Esophagus muscularis mucosa (tissue), 4 donors: ENCODE measurements around the gene PALMD. TPM values are rescaled to one million over a fixed set of nuclear protein-coding genes. Genes with fewer than 3 reads are reported as not detected.

Experiments used
- DNase-seq: peaks from one replicate; pipeline ENCODE4 v3.0.0-alpha.2; 2017; ENCODE audit errors: extremely low spot score
- H3K27ac ChIP-seq, 4 donors: fragments of 200-600 bp; sonication (generic); replicated peaks in 1 of 4; 1 replicate in 3 of 4; 2 replicates in 1 of 4; pipeline ENCODE4 v1.5.1; 2016 to 2019; ENCODE audit warnings: mild to moderate bottlenecking in 1 of 4
- H3K27me3 ChIP-seq, 4 donors: fragments of 200-600 bp; sonication (generic); one replicate each; pipeline versions ENCODE4 v1.5.1 to v1.6.0; 2016 to 2019
- H3K36me3 ChIP-seq, 4 donors: fragments of 200-600 bp; sonication (generic); one replicate each; pipeline ENCODE4 v1.5.1; 2016 to 2019
- H3K4me1 ChIP-seq, 4 donors: fragments of 200-600 bp; sonication (generic); one replicate each; pipeline ENCODE4 v1.5.1; 2016 to 2019
- H3K4me3 ChIP-seq, 4 donors: fragments of 200-600 bp; sonication (generic); 1 replicate in 2 of 4; 2 replicates in 2 of 4; pipeline ENCODE4 v1.5.1; 2016 to 2019; ENCODE audit warnings: mild to moderate bottlenecking in 4 of 4, moderate library complexity in 1 of 4
- H3K9me3 ChIP-seq, 4 donors: fragments of 200-600 bp; sonication (generic); 1 replicate in 3 of 4; 2 replicates in 1 of 4; pipeline ENCODE4 v1.5.1; 2016 to 2019
- EP300 ChIP-seq: sonication (generic); formaldehyde crosslinking; IDR thresholded peaks from one replicate; pipeline ENCODE4 v1.6.1; 2017; ENCODE audit warnings: antibody characterized with exemption
- POLR2A ChIP-seq: fragments of 450-650 bp; IDR thresholded peaks from one replicate; pipeline ENCODE4 v1.6.1; 2017; ENCODE audit warnings: antibody characterized with exemption, moderate library complexity, mild to moderate bottlenecking, low read depth
- POLR2AphosphoS5 ChIP-seq, 2 donors: sonication (generic); formaldehyde crosslinking; IDR thresholded peaks; one replicate each; pipeline ENCODE4 v1.6.1; 2017; ENCODE audit warnings: antibody characterized with exemption in 2 of 2
- WGBS: methylation state at CpG from one replicate; pipeline ENCODE4 v1.1.5; 2018; 5-methylcytosine and 5-hydroxymethylcytosine counted together
- intact Hi-C: fragments of 100-400 bp; cut with DNase I; formaldehyde crosslinking; loops from one replicate; pipeline ENCODE4 v1.15.1; 2023
- total RNA-seq, 4 donors: library from RNA; depleted of rRNA; stranded (reverse); fragments of >200 nt; gene quantifications; one replicate each; pipeline versions ENCODE4 v1.1.0 to v1.2.1, GENCODE V29; 2016
- TF ChIP-seq, protein P1 (sequence below), 3 experiments: fragments of 200-600 bp in 2 of 3; fragments of 450-650 bp in 1 of 3; sonication (generic) in 2 of 3; IDR thresholded peaks; one replicate each; pipeline ENCODE4 v1.5.1; 2017 to 2019; ENCODE audit warnings: antibody characterized with exemption in 3 of 3, mild to moderate bottlenecking in 2 of 3, moderate library complexity in 1 of 3

The PALMD gene
- total RNA-seq, 4 donors from 2014 or later: 15.4 to 33.0 (median 27.5) TPM

DNA sequence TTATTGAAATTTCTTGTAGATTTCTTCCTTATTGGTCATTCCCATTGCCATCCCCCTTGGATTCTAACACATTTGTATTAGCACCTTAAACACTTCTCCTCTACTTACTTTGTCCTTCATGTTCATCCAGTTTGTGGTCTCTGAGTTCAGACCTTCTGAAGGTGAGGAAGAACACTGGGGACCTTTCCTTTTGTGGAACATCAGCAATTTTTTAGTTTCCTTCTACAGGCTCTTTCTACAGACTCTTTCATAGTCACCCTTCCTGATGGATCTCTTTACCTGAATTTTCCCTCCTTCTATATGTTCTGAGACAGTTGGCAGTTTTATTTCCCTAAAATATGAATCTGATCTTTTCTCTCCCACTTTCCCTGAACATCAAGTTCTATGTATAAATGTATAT is 4.4 kb upstream of the PALMD start:
- no peaks in the 10 kb centered on the region for H3K9me3 ChIP-seq
- DNase-seq: no peak
- intact Hi-C loops: no loop called here
- H3K4me1 ChIP-seq: peaks cover 19 to 34% (median 27%) of the 10 kb centered on the region in 4 donors
- TF ChIP-seq POLR2AphosphoS5 (IDR thresholded peaks at IDR 0.05) (no peak), POLR2A (no peak), EP300 (no peak)
- TF ChIP-seq, protein P1, sequence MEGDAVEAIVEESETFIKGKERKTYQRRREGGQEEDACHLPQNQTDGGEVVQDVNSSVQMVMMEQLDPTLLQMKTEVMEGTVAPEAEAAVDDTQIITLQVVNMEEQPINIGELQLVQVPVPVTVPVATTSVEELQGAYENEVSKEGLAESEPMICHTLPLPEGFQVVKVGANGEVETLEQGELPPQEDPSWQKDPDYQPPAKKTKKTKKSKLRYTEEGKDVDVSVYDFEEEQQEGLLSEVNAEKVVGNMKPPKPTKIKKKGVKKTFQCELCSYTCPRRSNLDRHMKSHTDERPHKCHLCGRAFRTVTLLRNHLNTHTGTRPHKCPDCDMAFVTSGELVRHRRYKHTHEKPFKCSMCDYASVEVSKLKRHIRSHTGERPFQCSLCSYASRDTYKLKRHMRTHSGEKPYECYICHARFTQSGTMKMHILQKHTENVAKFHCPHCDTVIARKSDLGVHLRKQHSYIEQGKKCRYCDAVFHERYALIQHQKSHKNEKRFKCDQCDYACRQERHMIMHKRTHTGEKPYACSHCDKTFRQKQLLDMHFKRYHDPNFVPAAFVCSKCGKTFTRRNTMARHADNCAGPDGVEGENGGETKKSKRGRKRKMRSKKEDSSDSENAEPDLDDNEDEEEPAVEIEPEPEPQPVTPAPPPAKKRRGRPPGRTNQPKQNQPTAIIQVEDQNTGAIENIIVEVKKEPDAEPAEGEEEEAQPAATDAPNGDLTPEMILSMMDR (IDR thresholded peaks at IDR 0.05): no peak
- H3K36me3 ChIP-seq: no peaks in the 10 kb centered on the region
- no peak overlapping the region for H3K4me3 ChIP-seq
- H3K27me3 ChIP-seq: no peaks in the 10 kb centered on the region
- no peak overlapping the region for H3K27ac ChIP-seq

DNA sequence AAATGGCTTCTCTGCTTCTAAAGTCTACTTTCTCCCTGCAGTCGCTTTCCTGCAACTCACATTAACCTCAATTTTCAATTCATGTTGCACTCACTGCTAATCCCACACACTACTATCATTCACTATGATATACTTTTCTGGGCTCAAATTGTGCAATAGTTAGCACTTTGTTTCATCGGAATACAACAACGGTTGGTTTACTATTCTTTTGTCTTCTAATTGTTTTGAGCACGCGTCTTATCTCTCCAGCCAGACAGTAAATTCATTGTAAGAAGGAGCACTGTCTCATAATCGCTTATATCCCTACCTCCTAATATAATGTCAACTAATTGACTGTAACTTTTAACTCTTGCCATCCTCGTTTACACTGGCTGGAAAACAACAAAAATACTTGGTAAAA is 3.9 kb upstream of the PALMD start:
- no peak for TF ChIP-seq POLR2AphosphoS5 (IDR thresholded peaks at IDR 0.05)
- TF ChIP-seq EP300: no peak
- TF ChIP-seq, protein P1 (IDR thresholded peaks at IDR 0.05): no peak
- TF ChIP-seq POLR2A: no peak
- no peak overlapping the region for H3K27ac ChIP-seq
- no peak for DNase-seq
- no peak overlapping the region for H3K4me3 ChIP-seq
- no peaks in the 10 kb centered on the region for H3K9me3 ChIP-seq
- H3K36me3 ChIP-seq: no peaks in the 10 kb centered on the region
- H3K27me3 ChIP-seq: no peaks in the 10 kb centered on the region
- peaks cover 19 to 37% (median 31%) of the 10 kb centered on the region in 4 donors for H3K4me1 ChIP-seq
- intact Hi-C loops: no loop called here
- WGBS: 89% methylated on average over 7 of the region's 7 CpGs

DNA sequence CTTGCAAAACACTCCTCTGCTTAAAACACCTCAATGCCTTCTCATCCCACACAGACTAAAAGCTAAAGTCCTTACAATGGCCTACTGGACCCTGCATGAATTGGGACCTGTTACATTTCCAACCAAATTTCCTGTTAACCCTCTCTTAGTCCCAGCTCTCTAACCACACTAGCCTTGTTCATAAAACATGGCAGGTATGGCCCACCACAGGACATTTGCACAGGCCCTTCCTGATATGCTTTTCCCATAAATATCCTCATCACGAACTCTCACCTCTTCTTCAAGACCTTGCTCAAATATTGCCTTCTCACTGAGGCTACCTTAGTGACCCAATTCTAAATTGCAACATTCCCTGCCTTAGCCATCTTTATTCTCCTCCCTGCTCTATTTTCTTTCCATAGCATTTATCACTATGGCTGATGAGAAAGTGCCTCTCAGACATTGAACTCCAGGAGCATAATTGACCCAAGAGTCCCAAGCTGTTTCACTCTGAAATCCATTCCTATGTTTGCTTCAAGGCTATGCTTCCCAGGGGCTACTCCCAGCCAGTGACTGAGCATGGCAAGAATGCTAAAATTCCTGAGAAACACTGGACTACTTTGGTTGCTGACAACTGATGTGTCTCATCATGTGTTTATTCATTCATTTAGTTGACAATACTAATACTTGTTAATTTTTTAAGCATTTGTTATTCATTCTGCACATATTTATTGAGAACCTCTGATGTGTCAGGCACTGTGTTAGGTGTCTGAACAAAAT is 2.7 kb upstream of the PALMD start:
- no peak for DNase-seq
- intact Hi-C loops: no loop called here
- no peaks in the 10 kb centered on the region for H3K36me3 ChIP-seq
- no peaks in the 10 kb centered on the region for H3K9me3 ChIP-seq
- peaks cover 19 to 49% (median 41%) of the 10 kb centered on the region in 4 donors for H3K4me1 ChIP-seq
- TF ChIP-seq, protein P1 (IDR thresholded peaks at IDR 0.05): no peak
- TF ChIP-seq POLR2A (no peak), EP300 (no peak), POLR2AphosphoS5 (IDR thresholded peaks at IDR 0.05) (no peak)
- no peak overlapping the region for H3K4me3 ChIP-seq
- 100% methylated on average over 1 of the region's 1 CpG for WGBS
- H3K27ac ChIP-seq: no peak overlapping the region
- no peaks in the 10 kb centered on the region for H3K27me3 ChIP-seq

DNA sequence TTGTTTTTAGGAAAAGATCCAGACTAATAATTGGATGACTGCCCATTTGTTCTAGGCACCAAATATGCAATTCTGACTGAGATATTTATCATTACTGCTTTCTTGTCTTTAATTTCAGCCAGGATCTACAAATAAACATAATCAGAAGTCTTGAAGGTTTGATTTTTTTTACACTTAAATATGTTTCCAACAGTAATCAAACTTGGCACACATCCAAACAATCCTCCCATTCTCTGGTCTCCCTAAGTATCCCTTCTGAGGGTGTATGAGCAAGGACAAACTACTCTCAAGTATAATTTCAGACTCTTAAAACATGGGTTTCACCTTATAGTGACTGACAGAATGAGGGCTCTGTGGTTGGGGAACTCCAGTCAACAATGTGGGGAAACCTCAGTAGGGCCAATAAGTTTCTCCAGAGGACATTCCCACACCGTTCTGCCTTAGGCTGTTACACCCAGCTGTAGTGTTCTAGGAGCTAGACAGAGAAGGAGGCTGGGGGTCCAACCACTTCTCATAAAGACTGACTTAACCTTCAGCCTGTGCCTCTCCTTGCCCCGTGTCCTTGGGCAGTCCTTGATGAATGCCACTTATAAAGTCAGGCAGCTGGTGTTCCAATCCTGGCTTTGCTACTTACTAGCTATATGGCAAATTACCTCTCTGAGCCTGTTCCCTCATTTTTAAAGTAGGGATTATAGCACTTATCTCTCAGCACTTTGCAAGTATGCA is 1.5 kb upstream of the PALMD start:
- H3K4me3 ChIP-seq: no peak overlapping the region
- intact Hi-C loops: loop anchor here (5.0 kb wide), 1 partner anchor 43 kb away; no protein-coding TSS in a partner anchor
- WGBS: 48% methylated on average over 2 of the region's 2 CpGs
- peak overlapping the region; percentile 76 to 84 (median 81) for H3K27ac ChIP-seq
- peaks cover 19 to 61% (median 47%) of the 10 kb centered on the region in 4 donors for H3K4me1 ChIP-seq
- DNase-seq: no peak
- H3K27me3 ChIP-seq: no peaks in the 10 kb centered on the region
- peaks cover 0 to 1% (median 0%) of the 10 kb centered on the region in 4 donors for H3K36me3 ChIP-seq
- TF ChIP-seq POLR2A (no peak), POLR2AphosphoS5 (IDR thresholded peaks at IDR 0.05) (no peak), EP300 (no peak)
- TF ChIP-seq, protein P1 (IDR thresholded peaks at IDR 0.05): no peak
- H3K9me3 ChIP-seq: no peaks in the 10 kb centered on the region
